HEK293T (cell line): Measurements from ENCODE around the gene POFUT2.

ENCODE experiments used
- CTCF ChIA-PET: fragments of 350-600 bp; formaldehyde crosslinking; extraction: SDS; loops from one replicate; lab custom pipeline; 2021; ENCODE audit warnings: antibody characterized with exemption, inconsistent platforms; lab: Yijun Ruan, JAX
- POLR2A ChIA-PET: fragments of 350-600 bp; formaldehyde crosslinking; extraction: SDS; loops from one replicate; lab custom pipeline; 2020; ENCODE audit warnings: antibody characterized with exemption, inconsistent platforms; lab: Yijun Ruan, JAX
- DNase-seq: peaks from one replicate; pipeline ENCODE4 v3.0.0; 2012; ENCODE audit warnings: mixed read lengths; ENCODE audit errors: extremely low spot score
- ARNT ChIP-seq: fragments of 450-650 bp; IDR thresholded peaks from 2 replicates; pipeline ENCODE4 v1.6.1; 2017; ENCODE audit warnings: mild to moderate bottlenecking
- BHLHE40 ChIP-seq: fragments of 450-650 bp; IDR thresholded peaks from 2 replicates; pipeline ENCODE4 v1.6.1; 2016; ENCODE audit warnings: mild to moderate bottlenecking, moderate library complexity, borderline replicate concordance
- CTBP1 ChIP-seq: fragments of 450-650 bp; IDR thresholded peaks from 2 replicates; pipeline ENCODE4 v1.6.1; 2016; ENCODE audit warnings: borderline replicate concordance
- ELF4 ChIP-seq: fragments of 450-650 bp; IDR thresholded peaks from 2 replicates; pipeline ENCODE4 v1.6.1; 2017; ENCODE audit warnings: antibody characterized with exemption
- FOXA1 ChIP-seq: fragments of 450-650 bp; IDR thresholded peaks from 2 replicates; pipeline ENCODE4 v1.6.1; 2016; ENCODE audit warnings: mild to moderate bottlenecking
- FOXK2 ChIP-seq: fragments of 450-650 bp; IDR thresholded peaks from 2 replicates; pipeline ENCODE4 v1.6.1; 2016; ENCODE audit warnings: mild to moderate bottlenecking
- FOXM1 ChIP-seq: fragments of 450-650 bp; IDR thresholded peaks from 2 replicates; pipeline ENCODE4 v1.6.1; 2017; ENCODE audit warnings: mild to moderate bottlenecking, borderline replicate concordance
- HDGF ChIP-seq: fragments of 450-650 bp; IDR thresholded peaks from 2 replicates; pipeline ENCODE4 v1.6.1; 2017; ENCODE audit warnings: antibody characterized with exemption, borderline replicate concordance
- L3MBTL2 ChIP-seq: fragments of 450-650 bp; conservative IDR thresholded peaks from 2 replicates; pipeline ENCODE4 v1.6.1; 2016; ENCODE audit warnings: mild to moderate bottlenecking
- LEF1 ChIP-seq: fragments of 450-650 bp; IDR thresholded peaks from 2 replicates; pipeline ENCODE4 v1.6.1; 2017; ENCODE audit warnings: mild to moderate bottlenecking, borderline replicate concordance
- NFRKB ChIP-seq: fragments of 450-650 bp; IDR thresholded peaks from 2 replicates; pipeline ENCODE4 v1.6.1; 2016; ENCODE audit warnings: mild to moderate bottlenecking, moderate library complexity
- PKNOX1 ChIP-seq: fragments of 450-650 bp; IDR thresholded peaks from 2 replicates; pipeline ENCODE4 v1.6.1; 2016
- SP1 ChIP-seq: fragments of 450-650 bp; IDR thresholded peaks from 2 replicates; pipeline ENCODE4 v1.6.1; 2017
- SUZ12 ChIP-seq: fragments of 450-650 bp; IDR thresholded peaks from 2 replicates; pipeline ENCODE4 v1.6.1; 2016; ENCODE audit warnings: mild to moderate bottlenecking
- TARDBP ChIP-seq: fragments of 450-650 bp; IDR thresholded peaks from 2 replicates; pipeline ENCODE4 v1.6.1; 2016
- ZNF384 ChIP-seq: fragments of 450-650 bp; IDR thresholded peaks from 2 replicates; pipeline ENCODE4 v1.6.1; 2016

Gene POFUT2

GRCh38 chr21:45282283-45283034, 5.2 kb downstream of the POFUT2 start:
- no peak for DNase-seq
- TF ChIP-seq CTBP1, result no peak
- TF ChIP-seq ZNF384, result no peak
- TF ChIP-seq ELF4, result no peak
- no peak for TF ChIP-seq ARNT
- no peak for TF ChIP-seq SP1
- no peak for TF ChIP-seq L3MBTL2
- no peak for TF ChIP-seq LEF1
- no peak for TF ChIP-seq FOXM1
- no peak for TF ChIP-seq HDGF
- no peak for TF ChIP-seq TARDBP
- TF ChIP-seq BHLHE40, result no peak
- no peak for TF ChIP-seq SUZ12
- TF ChIP-seq FOXK2, result no peak
- TF ChIP-seq PKNOX1, result no peak
- TF ChIP-seq FOXA1, result no peak
- TF ChIP-seq NFRKB, result no peak
- ChIA-PET CTCF (no interaction called here), POLR2A (no interaction called here)

GRCh38 chr21:45281411-45282282, 6.0 kb downstream of the POFUT2 start:
- TF ChIP-seq ELF4, result no peak
- POLR2A ChIA-PET, result no interaction called here
- no peak for DNase-seq
- CTCF ChIA-PET, result no interaction called here

GRCh38 chr21:45280969-45281368, 6.7 kb downstream of the POFUT2 start:
- TF ChIP-seq FOXK2, result no peak
- TF ChIP-seq FOXA1, result no peak
- no peak for TF ChIP-seq ELF4
- no peak for TF ChIP-seq FOXM1
- TF ChIP-seq BHLHE40, result no peak
- TF ChIP-seq CTBP1, result no peak
- TF ChIP-seq SP1, result no peak
- no peak for TF ChIP-seq LEF1
- no peak for TF ChIP-seq ARNT
- no peak for TF ChIP-seq SUZ12
- TF ChIP-seq HDGF, result no peak
- no peak for TF ChIP-seq TARDBP
- no peak for TF ChIP-seq PKNOX1
- TF ChIP-seq NFRKB, result no peak
- no peak for DNase-seq
- POLR2A ChIA-PET, result no interaction called here
- CTCF ChIA-PET, result no interaction called here

- POLR2A ChIA-PET, result no interaction called here
- DNase-seq, result no peak
- CTCF ChIA-PET, result no interaction called here
- TF ChIP-seq HDGF, result no peak
- TF ChIP-seq FOXM1, result no peak
- no peak for TF ChIP-seq ARNT
- no peak for TF ChIP-seq BHLHE40
- TF ChIP-seq SUZ12, result no peak
- no peak for TF ChIP-seq NFRKB
- TF ChIP-seq TARDBP, result no peak
- TF ChIP-seq L3MBTL2, result no peak
- no peak for TF ChIP-seq PKNOX1
- no peak for TF ChIP-seq ZNF384
- no peak for TF ChIP-seq CTBP1
- no peak for TF ChIP-seq FOXA1
- no peak for TF ChIP-seq FOXK2
- TF ChIP-seq ELF4, result no peak
- TF ChIP-seq LEF1, result no peak
- TF ChIP-seq SP1, result no peak
Measured at GRCh38 chr21:45280178-45280821, 7.4 kb downstream of the POFUT2 start.

GRCh38 chr21:45279446-45280177, 8.1 kb downstream of the POFUT2 start:
- ChIA-PET POLR2A (no interaction called here), CTCF (no interaction called here)
- TF ChIP-seq FOXA1 (no peak), LEF1 (no peak), TARDBP (no peak), HDGF (no peak)
- no peak for DNase-seq
